Measurements from ENCODE around the gene GALNT18.

- TF ChIP-seq CTCF (conservative IDR thresholded peaks at IDR 0.05) (no peak), EZH2 (IDR thresholded peaks at IDR 0.05; ENCODE audit: low read depth) (no peak)
Measured at GRCh38 chr11:11432621-11433319, 189.0 kb downstream of the GALNT18 start.
